ENCODE measurements around the gene MYEOV. TPM values are rescaled to one million over a fixed set of nuclear protein-coding genes. Genes with fewer than 3 reads are reported as not detected.

The MYEOV gene
- total and polyA plus RNA-seq, 10 of the 15 experiments (the other 5 are each of a cell fraction or from before 2014, with no cell fraction given) = 0.05 to 0.40 (median 0.26) TPM; not detected in 3

DNA sequence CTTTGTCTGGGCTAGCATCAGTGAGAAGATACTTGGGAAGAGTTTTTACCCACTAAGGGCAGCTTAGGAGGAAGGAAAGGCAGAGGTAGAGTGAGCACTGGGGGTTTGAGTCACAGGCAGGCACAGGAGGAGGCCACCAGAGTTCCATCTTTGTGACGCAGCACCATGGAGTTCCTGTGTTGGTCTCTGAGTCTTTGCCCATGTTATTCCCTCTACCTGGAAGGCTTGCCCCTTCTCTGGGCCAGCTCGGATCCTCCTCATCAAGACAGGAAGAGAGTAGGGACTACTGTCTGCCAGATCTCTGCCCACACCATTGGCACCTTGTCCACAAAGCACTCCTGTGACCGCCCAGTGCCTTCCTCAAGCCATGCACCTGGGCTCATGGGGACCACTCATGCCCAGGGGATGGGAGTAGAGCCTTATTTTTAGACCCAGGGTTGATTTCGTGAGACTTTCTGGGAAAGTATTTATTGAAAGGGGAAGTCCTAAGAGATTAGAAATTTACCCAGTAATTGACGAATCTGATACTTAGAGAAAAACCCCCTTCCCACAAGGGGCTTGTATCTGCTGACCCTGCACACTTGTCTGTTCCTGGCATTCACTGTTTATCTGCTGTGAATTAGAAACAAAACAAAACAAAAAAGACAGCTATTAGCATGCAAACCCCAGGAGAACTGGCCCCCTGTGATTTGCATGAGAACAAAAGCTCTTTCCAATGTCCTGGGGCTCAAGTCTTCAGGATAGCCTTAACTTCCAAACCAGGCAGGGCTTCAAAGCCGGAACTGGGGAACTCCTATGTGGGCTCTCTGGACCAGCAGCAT lies 35.9 kb upstream of the MYEOV start (continued):
- TF ChIP-seq POLR2AphosphoS5 (IDR thresholded peaks at IDR 0.05; ENCODE audit: low read length) (0 out of 2 replicates have a peak, but pooled peaks have one; percentile 29), RELA (IDR thresholded peaks at IDR 0.05; ENCODE audit: borderline replicate concordance, partially characterized antibody) (peak; percentile 91), IKZF2 (IDR thresholded peaks at IDR 0.05) (peak; percentile 33 to 40; a peak in 2 of 4 replicates), DPF2 (IDR thresholded peaks at IDR 0.05) (0 out of 2 replicates have a peak, but pooled peaks have one; percentile 17), SMAD1 (IDR thresholded peaks at IDR 0.05; ENCODE audit: low read depth, partially characterized antibody) (peak; percentile 39), JUND (IDR thresholded peaks at IDR 0.05; ENCODE audit: low read depth, low read length) (no peak), RB1 (IDR thresholded peaks at IDR 0.05; ENCODE audit: borderline replicate concordance) (peak; percentile 78; the same call in 1 of the 2 replicates), POLR2AphosphoS2 (IDR thresholded peaks at IDR 0.05; ENCODE audit: low read depth, low read length) (no peak), TBL1XR1 (IDR thresholded peaks at IDR 0.05; ENCODE audit: low read depth, low read length) (peak; percentile 28; the same call in 1 of the 2 replicates), TCF12 (IDR thresholded peaks at IDR 0.05; ENCODE audit: low read depth, low read length) (peak; percentile 66; the same call in 1 of the 2 replicates), IKZF1 (conservative IDR thresholded peaks at IDR 0.05) (peak; percentile 70), GATAD2B (conservative IDR thresholded peaks at IDR 0.05; ENCODE audit: low read depth) (peak; percentile 97), POU2F2 (IDR thresholded peaks at IDR 0.05; ENCODE audit: borderline replicate concordance, low read depth, low read length) (peak; percentile 84; the same call in 2 of the 3 replicates), SPI1 (IDR thresholded peaks at IDR 0.05; ENCODE audit: borderline replicate concordance, insufficient read depth, low read depth, low read length) (peak; percentile 50), NR2F1 (conservative IDR thresholded peaks at IDR 0.05) (peak; percentile 92), CREM (IDR thresholded peaks at IDR 0.05; ENCODE audit: low read depth) (peak; percentile 56; the same call in 1 of the 2 replicates), ATF2 (IDR thresholded peaks at IDR 0.05; ENCODE audit: low read length) (peak; percentile 84), HCFC1 (IDR thresholded peaks at IDR 0.05; ENCODE audit: low read length) (no peak), NFXL1 (IDR thresholded peaks at IDR 0.05; ENCODE audit: borderline replicate concordance) (0 out of 2 replicates have a peak, but pooled peaks have one; percentile 42), TCF3 (IDR thresholded peaks at IDR 0.05; ENCODE audit: borderline replicate concordance, insufficient read depth, low read depth, low read length) (0 out of 2 replicates have a peak, but pooled peaks have one; percentile 4)
- TF ChIP-seq, protein P1, sequence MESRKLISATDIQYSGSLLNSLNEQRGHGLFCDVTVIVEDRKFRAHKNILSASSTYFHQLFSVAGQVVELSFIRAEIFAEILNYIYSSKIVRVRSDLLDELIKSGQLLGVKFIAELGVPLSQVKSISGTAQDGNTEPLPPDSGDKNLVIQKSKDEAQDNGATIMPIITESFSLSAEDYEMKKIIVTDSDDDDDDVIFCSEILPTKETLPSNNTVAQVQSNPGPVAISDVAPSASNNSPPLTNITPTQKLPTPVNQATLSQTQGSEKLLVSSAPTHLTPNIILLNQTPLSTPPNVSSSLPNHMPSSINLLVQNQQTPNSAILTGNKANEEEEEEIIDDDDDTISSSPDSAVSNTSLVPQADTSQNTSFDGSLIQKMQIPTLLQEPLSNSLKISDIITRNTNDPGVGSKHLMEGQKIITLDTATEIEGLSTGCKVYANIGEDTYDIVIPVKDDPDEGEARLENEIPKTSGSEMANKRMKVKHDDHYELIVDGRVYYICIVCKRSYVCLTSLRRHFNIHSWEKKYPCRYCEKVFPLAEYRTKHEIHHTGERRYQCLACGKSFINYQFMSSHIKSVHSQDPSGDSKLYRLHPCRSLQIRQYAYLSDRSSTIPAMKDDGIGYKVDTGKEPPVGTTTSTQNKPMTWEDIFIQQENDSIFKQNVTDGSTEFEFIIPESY (IDR thresholded peaks at IDR 0.05) = no peak
- TF ChIP-seq, protein P2, sequence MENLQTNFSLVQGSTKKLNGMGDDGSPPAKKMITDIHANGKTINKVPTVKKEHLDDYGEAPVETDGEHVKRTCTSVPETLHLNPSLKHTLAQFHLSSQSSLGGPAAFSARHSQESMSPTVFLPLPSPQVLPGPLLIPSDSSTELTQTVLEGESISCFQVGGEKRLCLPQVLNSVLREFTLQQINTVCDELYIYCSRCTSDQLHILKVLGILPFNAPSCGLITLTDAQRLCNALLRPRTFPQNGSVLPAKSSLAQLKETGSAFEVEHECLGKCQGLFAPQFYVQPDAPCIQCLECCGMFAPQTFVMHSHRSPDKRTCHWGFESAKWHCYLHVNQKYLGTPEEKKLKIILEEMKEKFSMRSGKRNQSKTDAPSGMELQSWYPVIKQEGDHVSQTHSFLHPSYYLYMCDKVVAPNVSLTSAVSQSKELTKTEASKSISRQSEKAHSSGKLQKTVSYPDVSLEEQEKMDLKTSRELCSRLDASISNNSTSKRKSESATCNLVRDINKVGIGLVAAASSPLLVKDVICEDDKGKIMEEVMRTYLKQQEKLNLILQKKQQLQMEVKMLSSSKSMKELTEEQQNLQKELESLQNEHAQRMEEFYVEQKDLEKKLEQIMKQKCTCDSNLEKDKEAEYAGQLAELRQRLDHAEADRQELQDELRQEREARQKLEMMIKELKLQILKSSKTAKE (IDR thresholded peaks at IDR 0.05; ENCODE audit: low read depth, poor library complexity, severe bottlenecking) = peak; percentile 50
